Measurements from ENCODE around the gene RNF112. TPM values are rescaled to one million over a fixed set of nuclear protein-coding genes. Genes with fewer than 3 reads are reported as not detected.
A peak's percentile ranks its signal among the peaks of the same experiment; 100 is the strongest.

Gene RNF112
- total and polyA plus RNA-seq, 2 of the 8 experiments (the other 6 are each of a cell fraction or from before 2014, with no cell fraction given), result 1.1 to 2.2 TPM

DNA sequence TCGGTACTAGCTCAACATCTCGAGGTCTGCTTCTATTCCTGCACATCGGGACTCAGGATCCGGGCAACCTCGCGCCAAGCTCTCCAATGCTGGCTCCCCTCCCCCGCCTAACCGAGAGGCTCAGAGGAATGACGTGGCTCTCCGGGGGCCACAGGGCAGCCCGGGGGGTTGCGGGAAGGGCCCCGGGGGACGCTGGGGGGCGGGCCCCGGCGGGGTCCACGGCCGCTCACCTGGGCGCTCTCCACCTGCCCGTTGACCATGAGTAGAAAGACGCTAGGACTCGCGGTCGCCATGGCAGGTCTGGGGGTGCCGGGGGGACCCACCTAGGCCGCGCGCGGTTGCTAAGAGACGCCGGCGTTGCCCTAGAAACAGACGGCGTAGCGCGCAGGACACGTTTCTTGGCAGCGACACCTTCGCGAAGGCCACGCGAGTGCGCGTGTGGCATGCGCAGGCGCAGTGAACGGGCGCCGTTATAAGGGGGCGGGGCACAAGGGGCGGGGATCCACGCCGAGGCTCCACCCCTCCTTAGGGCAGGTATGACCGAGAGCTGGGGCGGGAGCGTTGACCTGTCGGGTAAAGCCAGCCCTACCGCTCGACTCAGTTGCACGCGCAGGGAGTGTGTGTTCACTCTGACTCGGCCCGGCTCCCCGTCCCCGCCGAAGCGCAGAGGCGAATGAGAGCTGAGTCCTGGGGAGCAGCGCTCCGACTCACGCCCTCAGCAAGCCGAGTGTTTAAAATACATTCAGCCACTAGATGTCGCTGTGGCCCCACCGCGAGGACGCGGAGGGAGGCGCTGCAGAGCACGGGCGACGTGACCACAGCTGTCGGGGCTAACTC is 48.5 kb upstream of the RNF112 start, which contains the start of gene B9D1 (continued):
- TF ChIP-seq, protein P1, sequence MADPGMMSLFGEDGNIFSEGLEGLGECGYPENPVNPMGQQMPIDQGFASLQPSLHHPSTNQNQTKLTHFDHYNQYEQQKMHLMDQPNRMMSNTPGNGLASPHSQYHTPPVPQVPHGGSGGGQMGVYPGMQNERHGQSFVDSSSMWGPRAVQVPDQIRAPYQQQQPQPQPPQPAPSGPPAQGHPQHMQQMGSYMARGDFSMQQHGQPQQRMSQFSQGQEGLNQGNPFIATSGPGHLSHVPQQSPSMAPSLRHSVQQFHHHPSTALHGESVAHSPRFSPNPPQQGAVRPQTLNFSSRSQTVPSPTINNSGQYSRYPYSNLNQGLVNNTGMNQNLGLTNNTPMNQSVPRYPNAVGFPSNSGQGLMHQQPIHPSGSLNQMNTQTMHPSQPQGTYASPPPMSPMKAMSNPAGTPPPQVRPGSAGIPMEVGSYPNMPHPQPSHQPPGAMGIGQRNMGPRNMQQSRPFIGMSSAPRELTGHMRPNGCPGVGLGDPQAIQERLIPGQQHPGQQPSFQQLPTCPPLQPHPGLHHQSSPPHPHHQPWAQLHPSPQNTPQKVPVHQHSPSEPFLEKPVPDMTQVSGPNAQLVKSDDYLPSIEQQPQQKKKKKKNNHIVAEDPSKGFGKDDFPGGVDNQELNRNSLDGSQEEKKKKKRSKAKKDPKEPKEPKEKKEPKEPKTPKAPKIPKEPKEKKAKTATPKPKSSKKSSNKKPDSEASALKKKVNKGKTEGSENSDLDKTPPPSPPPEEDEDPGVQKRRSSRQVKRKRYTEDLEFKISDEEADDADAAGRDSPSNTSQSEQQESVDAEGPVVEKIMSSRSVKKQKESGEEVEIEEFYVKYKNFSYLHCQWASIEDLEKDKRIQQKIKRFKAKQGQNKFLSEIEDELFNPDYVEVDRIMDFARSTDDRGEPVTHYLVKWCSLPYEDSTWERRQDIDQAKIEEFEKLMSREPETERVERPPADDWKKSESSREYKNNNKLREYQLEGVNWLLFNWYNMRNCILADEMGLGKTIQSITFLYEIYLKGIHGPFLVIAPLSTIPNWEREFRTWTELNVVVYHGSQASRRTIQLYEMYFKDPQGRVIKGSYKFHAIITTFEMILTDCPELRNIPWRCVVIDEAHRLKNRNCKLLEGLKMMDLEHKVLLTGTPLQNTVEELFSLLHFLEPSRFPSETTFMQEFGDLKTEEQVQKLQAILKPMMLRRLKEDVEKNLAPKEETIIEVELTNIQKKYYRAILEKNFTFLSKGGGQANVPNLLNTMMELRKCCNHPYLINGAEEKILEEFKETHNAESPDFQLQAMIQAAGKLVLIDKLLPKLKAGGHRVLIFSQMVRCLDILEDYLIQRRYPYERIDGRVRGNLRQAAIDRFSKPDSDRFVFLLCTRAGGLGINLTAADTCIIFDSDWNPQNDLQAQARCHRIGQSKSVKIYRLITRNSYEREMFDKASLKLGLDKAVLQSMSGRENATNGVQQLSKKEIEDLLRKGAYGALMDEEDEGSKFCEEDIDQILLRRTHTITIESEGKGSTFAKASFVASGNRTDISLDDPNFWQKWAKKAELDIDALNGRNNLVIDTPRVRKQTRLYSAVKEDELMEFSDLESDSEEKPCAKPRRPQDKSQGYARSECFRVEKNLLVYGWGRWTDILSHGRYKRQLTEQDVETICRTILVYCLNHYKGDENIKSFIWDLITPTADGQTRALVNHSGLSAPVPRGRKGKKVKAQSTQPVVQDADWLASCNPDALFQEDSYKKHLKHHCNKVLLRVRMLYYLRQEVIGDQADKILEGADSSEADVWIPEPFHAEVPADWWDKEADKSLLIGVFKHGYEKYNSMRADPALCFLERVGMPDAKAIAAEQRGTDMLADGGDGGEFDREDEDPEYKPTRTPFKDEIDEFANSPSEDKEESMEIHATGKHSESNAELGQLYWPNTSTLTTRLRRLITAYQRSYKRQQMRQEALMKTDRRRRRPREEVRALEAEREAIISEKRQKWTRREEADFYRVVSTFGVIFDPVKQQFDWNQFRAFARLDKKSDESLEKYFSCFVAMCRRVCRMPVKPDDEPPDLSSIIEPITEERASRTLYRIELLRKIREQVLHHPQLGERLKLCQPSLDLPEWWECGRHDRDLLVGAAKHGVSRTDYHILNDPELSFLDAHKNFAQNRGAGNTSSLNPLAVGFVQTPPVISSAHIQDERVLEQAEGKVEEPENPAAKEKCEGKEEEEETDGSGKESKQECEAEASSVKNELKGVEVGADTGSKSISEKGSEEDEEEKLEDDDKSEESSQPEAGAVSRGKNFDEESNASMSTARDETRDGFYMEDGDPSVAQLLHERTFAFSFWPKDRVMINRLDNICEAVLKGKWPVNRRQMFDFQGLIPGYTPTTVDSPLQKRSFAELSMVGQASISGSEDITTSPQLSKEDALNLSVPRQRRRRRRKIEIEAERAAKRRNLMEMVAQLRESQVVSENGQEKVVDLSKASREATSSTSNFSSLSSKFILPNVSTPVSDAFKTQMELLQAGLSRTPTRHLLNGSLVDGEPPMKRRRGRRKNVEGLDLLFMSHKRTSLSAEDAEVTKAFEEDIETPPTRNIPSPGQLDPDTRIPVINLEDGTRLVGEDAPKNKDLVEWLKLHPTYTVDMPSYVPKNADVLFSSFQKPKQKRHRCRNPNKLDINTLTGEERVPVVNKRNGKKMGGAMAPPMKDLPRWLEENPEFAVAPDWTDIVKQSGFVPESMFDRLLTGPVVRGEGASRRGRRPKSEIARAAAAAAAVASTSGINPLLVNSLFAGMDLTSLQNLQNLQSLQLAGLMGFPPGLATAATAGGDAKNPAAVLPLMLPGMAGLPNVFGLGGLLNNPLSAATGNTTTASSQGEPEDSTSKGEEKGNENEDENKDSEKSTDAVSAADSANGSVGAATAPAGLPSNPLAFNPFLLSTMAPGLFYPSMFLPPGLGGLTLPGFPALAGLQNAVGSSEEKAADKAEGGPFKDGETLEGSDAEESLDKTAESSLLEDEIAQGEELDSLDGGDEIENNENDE (IDR thresholded peaks at IDR 0.05; ENCODE audit: insufficient replicate concordance, low read length), result no peak
- TF ChIP-seq GTF2F1 (IDR thresholded peaks at IDR 0.05; ENCODE audit: borderline replicate concordance, low read depth, low read length) (no peak), SP2 (IDR thresholded peaks at IDR 0.05; ENCODE audit: low read length) (no peak), SIRT6 (IDR thresholded peaks at IDR 0.05; ENCODE audit: low read length) (no peak), ASH2L (IDR thresholded peaks at IDR 0.05; ENCODE audit: low read length) (peak; percentile 71), CHD2 (IDR thresholded peaks at IDR 0.05; ENCODE audit: low read length) (no peak), MAFK (IDR thresholded peaks at IDR 0.05; ENCODE audit: low read depth, low read length) (no peak), HDAC6 (IDR thresholded peaks at IDR 0.05; ENCODE audit: low read depth, low read length) (no peak)
- TF ChIP-seq, protein P2, sequence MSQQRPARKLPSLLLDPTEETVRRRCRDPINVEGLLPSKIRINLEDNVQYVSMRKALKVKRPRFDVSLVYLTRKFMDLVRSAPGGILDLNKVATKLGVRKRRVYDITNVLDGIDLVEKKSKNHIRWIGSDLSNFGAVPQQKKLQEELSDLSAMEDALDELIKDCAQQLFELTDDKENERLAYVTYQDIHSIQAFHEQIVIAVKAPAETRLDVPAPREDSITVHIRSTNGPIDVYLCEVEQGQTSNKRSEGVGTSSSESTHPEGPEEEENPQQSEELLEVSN (IDR thresholded peaks at IDR 0.05), result no peak
- TF ChIP-seq, protein P3, sequence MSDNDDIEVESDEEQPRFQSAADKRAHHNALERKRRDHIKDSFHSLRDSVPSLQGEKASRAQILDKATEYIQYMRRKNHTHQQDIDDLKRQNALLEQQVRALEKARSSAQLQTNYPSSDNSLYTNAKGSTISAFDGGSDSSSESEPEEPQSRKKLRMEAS (IDR thresholded peaks at IDR 0.05), result peak; percentile 40

Data from H1 (cell line).